Parathyroid adenoma (tissue), 2 donors: ENCODE measurements around the gene CD300C.
"Not testable (repeated sequence)": the region's sequence is repeated elsewhere in the genome, so short reads cannot be mapped to it uniquely, and the experiment has no call there.

Experiments used
- H2AFZ ChIP-seq: fragments of 300-600 bp; sonication (generic); one replicate; pipeline ENCODE4 v1.7.0; 2017; ENCODE audit warnings: antibody characterized with exemption, mild to moderate bottlenecking
- H3K27ac ChIP-seq: fragments of 300-600 bp; sonication (generic); one replicate; pipeline ENCODE4 v1.7.0; 2017
- H3K27me3 ChIP-seq: fragments of 300-600 bp; sonication (generic); one replicate; pipeline ENCODE4 v1.7.0; 2017; ENCODE audit warnings: low read length; ENCODE audit not compliant: control insufficient read depth, insufficient read depth
- H3K36me3 ChIP-seq: fragments of 300-600 bp; sonication (generic); one replicate; pipeline ENCODE4 v1.7.0; 2017; ENCODE audit warnings: low read length; ENCODE audit not compliant: control insufficient read depth, insufficient read depth
- H3K4me1 ChIP-seq: fragments of 300-600 bp; sonication (generic); one replicate; pipeline ENCODE4 v1.7.0; 2017; ENCODE audit warnings: control low read depth
- H3K4me2 ChIP-seq: fragments of 300-600 bp; sonication (generic); one replicate; pipeline ENCODE4 v1.7.0; 2017; ENCODE audit warnings: low read length
- H3K4me3 ChIP-seq: fragments of 300-600 bp; sonication (generic); one replicate; pipeline ENCODE4 v1.7.0; 2017; ENCODE audit warnings: low read depth, low read length
- H3K79me2 ChIP-seq: fragments of 300-600 bp; sonication (generic); one replicate; pipeline ENCODE4 v1.7.0; 2017; ENCODE audit warnings: control low read depth
- H3K9ac ChIP-seq: fragments of 300-600 bp; sonication (generic); one replicate; pipeline ENCODE4 v1.7.0; 2017; ENCODE audit warnings: mild to moderate bottlenecking
- H3K9me3 ChIP-seq: fragments of 300-600 bp; sonication (generic); one replicate; pipeline ENCODE4 v1.7.0; 2017; ENCODE audit warnings: low read length; ENCODE audit not compliant: control insufficient read depth
- TF ChIP-seq, protein P1 (sequence below): fragments of 300-600 bp; sonication (generic); IDR thresholded peaks from one replicate; pipeline ENCODE4 v1.7.0; 2017; ENCODE audit warnings: antibody characterized with exemption, mild to moderate bottlenecking
- donor health status: primary hyperparathyroidism.

Gene CD300C

DNA sequence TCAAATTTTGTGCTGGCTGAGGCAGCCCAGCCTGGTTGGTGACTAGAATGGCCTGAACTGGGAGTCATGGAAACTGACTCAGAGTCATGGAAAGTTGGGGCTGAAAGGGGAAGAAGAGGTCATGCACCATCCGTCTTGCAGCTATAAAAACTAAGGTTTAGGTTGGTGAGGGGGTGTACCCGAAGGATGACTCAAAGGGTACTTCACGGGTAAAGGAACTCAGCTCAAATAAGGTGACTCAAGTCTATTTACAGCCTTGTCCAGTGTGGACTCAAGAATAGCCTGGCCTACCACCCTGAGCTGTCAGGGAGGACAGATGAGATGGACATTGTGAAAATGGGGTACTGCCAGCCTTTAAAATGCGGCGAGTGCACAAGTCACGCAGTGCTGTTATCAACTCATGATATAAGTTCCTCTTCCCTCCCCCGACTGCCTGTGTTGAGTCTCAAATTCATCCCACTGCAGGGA, 33.3 kb downstream of the CD300C start:
- H3K36me3 ChIP-seq = no peaks in the 10 kb centered on the region
- H3K9ac ChIP-seq = no peak overlapping the region
- no peaks in the 10 kb centered on the region for H3K9me3 ChIP-seq
- H3K4me3 ChIP-seq = no peak overlapping the region
- H3K4me1 ChIP-seq = no peaks in the 10 kb centered on the region
- TF ChIP-seq, protein P1, sequence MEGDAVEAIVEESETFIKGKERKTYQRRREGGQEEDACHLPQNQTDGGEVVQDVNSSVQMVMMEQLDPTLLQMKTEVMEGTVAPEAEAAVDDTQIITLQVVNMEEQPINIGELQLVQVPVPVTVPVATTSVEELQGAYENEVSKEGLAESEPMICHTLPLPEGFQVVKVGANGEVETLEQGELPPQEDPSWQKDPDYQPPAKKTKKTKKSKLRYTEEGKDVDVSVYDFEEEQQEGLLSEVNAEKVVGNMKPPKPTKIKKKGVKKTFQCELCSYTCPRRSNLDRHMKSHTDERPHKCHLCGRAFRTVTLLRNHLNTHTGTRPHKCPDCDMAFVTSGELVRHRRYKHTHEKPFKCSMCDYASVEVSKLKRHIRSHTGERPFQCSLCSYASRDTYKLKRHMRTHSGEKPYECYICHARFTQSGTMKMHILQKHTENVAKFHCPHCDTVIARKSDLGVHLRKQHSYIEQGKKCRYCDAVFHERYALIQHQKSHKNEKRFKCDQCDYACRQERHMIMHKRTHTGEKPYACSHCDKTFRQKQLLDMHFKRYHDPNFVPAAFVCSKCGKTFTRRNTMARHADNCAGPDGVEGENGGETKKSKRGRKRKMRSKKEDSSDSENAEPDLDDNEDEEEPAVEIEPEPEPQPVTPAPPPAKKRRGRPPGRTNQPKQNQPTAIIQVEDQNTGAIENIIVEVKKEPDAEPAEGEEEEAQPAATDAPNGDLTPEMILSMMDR = no peak
- no peaks in the 10 kb centered on the region for H3K27me3 ChIP-seq
- no peak overlapping the region for H3K27ac ChIP-seq
- no peaks in the 10 kb centered on the region for H3K79me2 ChIP-seq
- no peak overlapping the region for H2AFZ ChIP-seq
- H3K4me2 ChIP-seq = no peak overlapping the region

DNA sequence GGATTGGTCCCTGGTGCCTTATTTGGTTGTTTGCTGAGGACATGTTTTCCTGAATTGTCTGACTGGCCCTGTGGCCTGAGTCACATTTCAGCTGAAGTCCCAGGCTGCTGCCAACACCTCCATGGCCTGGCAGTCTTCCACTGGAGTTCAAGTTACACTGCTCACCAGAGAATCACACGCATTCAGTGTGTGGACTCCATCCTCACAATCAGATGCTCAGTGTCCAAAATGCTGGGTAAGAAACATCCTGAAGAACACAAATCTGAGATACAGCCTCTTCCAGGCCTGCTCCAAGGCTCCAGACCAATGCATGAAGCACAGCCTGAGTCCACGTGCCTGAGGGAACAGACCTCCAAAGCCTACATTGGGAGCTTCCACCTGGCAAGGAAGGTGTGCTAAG, 33.9 kb downstream of the CD300C start:
- TF ChIP-seq, protein P1 = no peak
- Histone ChIP-seq H3K4me1 (no peaks in the 10 kb centered on the region), H3K4me2 (no peak overlapping the region), H3K27ac (no peak overlapping the region), H3K36me3 (no peaks in the 10 kb centered on the region), H2AFZ (peak overlapping the region; percentile 8), H3K9ac (no peak overlapping the region), H3K4me3 (no peak overlapping the region), H3K27me3 (no peaks in the 10 kb centered on the region), H3K9me3 (no peaks in the 10 kb centered on the region), H3K79me2 (no peaks in the 10 kb centered on the region)

DNA sequence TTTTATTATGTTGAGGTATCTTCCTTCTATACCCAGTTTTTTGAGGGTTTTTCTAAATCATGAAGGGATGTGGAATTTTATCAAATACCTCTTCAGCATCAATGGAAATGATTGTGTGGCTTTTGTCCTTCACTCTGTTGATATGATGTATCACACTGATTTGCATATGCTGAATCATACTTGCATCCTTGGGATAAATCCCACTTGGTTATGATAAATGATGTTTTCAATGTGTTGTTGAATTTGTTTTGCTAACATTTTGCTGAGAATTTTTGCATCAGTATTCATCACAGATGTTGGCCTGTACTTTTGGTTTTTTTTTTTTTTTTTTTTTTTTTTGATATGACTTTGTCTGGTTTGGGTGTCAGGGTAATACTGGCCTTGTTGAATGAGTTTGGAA, 37.8 kb downstream of the CD300C start:
- Histone ChIP-seq H3K36me3 (no peaks in the 10 kb centered on the region), H3K4me1 (no peaks in the 10 kb centered on the region), H2AFZ (no peak overlapping the region), H3K9me3 (no peaks in the 10 kb centered on the region), H3K4me3 (no peak overlapping the region), H3K9ac (no peak overlapping the region), H3K27ac (no peak overlapping the region), H3K4me2 (no peak overlapping the region), H3K27me3 (no peaks in the 10 kb centered on the region), H3K79me2 (no peaks in the 10 kb centered on the region)
- TF ChIP-seq, protein P1 = no peak

DNA sequence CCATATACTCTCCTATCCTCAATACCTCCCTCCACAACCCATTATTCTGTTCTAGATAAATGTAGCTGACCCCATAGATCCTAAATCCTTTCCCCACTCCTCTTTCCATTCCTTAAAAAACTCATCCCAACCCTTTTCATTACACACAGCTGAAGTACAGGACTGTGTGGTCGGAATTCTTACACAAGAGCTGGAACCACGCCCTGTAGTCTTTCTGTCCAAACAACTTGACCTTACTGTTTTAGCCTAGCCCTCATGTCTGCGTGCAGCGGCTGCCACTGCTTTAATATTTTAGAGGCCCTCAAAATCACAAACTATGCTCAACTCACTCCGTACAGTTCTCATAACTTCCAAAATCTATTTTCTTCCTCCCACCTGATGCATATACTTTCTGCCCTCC, 42.0 kb downstream of the CD300C start:
- not testable (repeated sequence) for H3K4me2 ChIP-seq, H2AFZ ChIP-seq, H3K36me3 ChIP-seq, H3K79me2 ChIP-seq, H3K9ac ChIP-seq, H3K27ac ChIP-seq, H3K4me1 ChIP-seq, H3K9me3 ChIP-seq, H3K4me3 ChIP-seq, H3K27me3 ChIP-seq

DNA sequence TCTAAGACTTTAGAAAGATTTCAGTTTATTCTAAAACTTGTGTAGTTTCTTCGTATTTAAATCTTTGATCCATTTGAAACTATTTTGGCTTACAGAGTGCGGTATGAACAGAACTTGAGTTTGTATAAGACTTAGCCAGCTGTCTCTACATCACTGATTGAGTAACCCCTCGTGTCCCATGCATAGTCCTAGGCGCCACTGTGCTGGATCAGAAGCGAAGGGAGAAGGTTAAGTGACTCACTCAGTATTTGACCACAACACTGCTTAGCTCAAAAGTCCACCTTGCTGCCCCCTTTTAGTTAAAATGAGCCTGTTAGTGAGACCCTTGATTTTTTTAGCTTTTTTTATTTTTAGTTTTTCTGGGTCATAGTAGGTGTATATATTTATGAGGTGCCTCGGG, 43.1 kb downstream of the CD300C start:
- no peak overlapping the region for H3K4me2 ChIP-seq
- no peaks in the 10 kb centered on the region for H3K27me3 ChIP-seq
- H3K36me3 ChIP-seq = no peaks in the 10 kb centered on the region
- H3K4me1 ChIP-seq = no peaks in the 10 kb centered on the region
- H2AFZ ChIP-seq = no peak overlapping the region
- no peaks in the 10 kb centered on the region for H3K79me2 ChIP-seq
- H3K9me3 ChIP-seq = no peaks in the 10 kb centered on the region
- no peak overlapping the region for H3K9ac ChIP-seq
- no peak overlapping the region for H3K27ac ChIP-seq
- TF ChIP-seq, protein P1 = no peak
- no peak overlapping the region for H3K4me3 ChIP-seq
